K562 (cell line): ENCODE results near the gene PGAP2. TPM values are rescaled to one million over a fixed set of nuclear protein-coding genes. Genes with fewer than 3 reads are reported as not detected.

Experiments
- NKRF ChIP-seq: fragments of 450-650 bp; IDR thresholded peaks from 2 replicates; pipeline ENCODE4 v1.6.1; 2016; ENCODE audit warnings: borderline replicate concordance
- NR4A1 ChIP-seq, 2 experiments: fragments of 250-450 bp in 1 of 2; fragments of 450-650 bp in 1 of 2; sonication (Bioruptor Pico) in 1 of 2; IDR thresholded peaks; 2 replicates each; pipeline versions ENCODE4 v1.4.0 to v1.6.1; 2016 to 2020; ENCODE audit warnings: mild to moderate bottlenecking in 2 of 2, missing compliant biosample characterization in 1 of 2, missing genetic modification characterization in 1 of 2, moderate library complexity in 1 of 2
- WHSC1 ChIP-seq: IDR thresholded peaks from one replicate; pipeline ENCODE4 v1.6.1; 2012; ENCODE audit warnings: low read length, control low read depth, inconsistent platforms
- ZNF830 ChIP-seq: fragments of 250-450 bp; sonication (Bioruptor Pico); IDR thresholded peaks from 2 replicates; pipeline ENCODE4 v1.5.0; 2021; ENCODE audit warnings: mild to moderate bottlenecking
- polyA plus RNA-seq, 8 experiments: library from polyadenylated mRNA; depleted of rRNA in 4 of 8; stranded (reverse) in 5 of 8; unstranded in 3 of 8; fragments of >200 nt; fragmentation: Nextera tagmentation in 2 of 8; fragmentation: Illumina TruSeq in 1 of 8; extraction: Ambion mirVana in 2 of 8; extraction: Trizol in 1 of 8; gene quantifications; 2 replicates each; pipeline versions ENCODE4 v1.2.1 to v1.2.3, GENCODE V29; 2011 to 2014; ENCODE audit warnings: inconsistent platforms in 1 of 8, missing spikeins in 1 of 8
- total RNA-seq, 7 experiments: library from RNA; depleted of rRNA in 6 of 7; stranded (reverse); fragments of >200 nt in 6 of 7; fragmentation: Illumina TruSeq in 2 of 7; extraction: Trizol in 2 of 7; gene quantifications; 2 replicates each; pipeline versions ENCODE4 v1.2.1 to v1.2.3, GENCODE V29; 2011 to 2021; ENCODE audit warnings: low replicate concordance in 1 of 7
- TF ChIP-seq, protein P1 (sequence below): fragments of 450-650 bp; IDR thresholded peaks from 2 replicates; pipeline ENCODE4 v1.7.1; 2018; ENCODE audit warnings: mild to moderate bottlenecking, low read depth; ENCODE audit not compliant: partially characterized antibody

Gene PGAP2
- total and polyA plus RNA-seq, 9 of the 15 experiments (the other 6 are each of a cell fraction or from before 2014, with no cell fraction given) = 17.9 to 47.2 (median 33.7) TPM

DNA sequence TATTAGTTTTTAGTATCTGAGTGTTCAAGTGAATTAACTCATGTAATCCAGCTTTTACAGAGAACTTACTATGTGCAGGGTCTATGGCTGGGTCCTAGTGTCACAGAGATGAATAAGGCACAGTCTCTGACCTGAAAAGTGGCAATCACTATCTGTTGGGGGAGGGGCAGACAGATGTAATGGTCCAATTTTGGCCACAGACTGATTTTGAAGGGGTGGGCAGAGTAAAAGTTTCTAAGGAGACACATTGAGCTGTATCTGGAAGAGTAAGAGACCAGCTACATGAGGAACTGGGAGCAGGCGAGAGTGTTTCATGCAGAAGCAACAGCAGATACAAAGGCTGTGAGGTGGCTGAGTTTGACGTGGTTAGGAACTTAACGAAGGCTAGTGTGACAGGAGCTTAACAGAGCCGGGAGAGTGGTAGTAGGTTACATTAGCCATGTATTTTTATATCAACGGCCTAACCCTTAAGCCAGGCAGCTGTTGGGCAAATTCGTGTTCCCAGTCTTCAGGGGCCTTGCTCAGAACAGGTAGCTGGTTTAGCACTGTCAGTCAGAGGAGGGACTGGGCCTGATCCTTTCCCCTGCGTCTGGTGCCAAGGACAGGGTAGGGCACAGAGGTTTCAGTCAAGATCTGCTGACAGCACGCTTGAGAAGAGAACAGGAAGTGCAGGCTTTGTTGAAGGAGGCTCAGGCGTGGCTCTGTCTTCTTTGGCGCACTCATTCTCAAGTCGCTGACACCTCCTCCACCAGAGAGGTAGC is 45.7 kb downstream of the PGAP2 start (continued):
- TF ChIP-seq NKRF (0 out of 2 replicates have a peak, but pooled peaks have one; percentile 11), ZNF830 (no peak), NR4A1 (CRISPR knock-in tag; IDR thresholded peaks at IDR 0.05) (no peak; the same call in 1 of the 2 replicates), NR4A1 (tag; IDR thresholded peaks at IDR 0.05) (0 out of 2 replicates have a peak, but pooled peaks have one; percentile 8), WHSC1 (no peak)
- TF ChIP-seq, protein P1, sequence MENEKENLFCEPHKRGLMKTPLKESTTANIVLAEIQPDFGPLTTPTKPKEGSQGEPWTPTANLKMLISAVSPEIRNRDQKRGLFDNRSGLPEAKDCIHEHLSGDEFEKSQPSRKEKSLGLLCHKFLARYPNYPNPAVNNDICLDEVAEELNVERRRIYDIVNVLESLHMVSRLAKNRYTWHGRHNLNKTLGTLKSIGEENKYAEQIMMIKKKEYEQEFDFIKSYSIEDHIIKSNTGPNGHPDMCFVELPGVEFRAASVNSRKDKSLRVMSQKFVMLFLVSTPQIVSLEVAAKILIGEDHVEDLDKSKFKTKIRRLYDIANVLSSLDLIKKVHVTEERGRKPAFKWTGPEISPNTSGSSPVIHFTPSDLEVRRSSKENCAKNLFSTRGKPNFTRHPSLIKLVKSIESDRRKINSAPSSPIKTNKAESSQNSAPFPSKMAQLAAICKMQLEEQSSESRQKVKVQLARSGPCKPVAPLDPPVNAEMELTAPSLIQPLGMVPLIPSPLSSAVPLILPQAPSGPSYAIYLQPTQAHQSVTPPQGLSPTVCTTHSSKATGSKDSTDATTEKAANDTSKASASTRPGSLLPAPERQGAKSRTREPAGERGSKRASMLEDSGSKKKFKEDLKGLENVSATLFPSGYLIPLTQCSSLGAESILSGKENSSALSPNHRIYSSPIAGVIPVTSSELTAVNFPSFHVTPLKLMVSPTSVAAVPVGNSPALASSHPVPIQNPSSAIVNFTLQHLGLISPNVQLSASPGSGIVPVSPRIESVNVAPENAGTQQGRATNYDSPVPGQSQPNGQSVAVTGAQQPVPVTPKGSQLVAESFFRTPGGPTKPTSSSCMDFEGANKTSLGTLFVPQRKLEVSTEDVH = no peak
